DOHH2 (cell line): ENCODE data around the gene TCF25.
"Not testable (repeated sequence)": the region's sequence is repeated elsewhere in the genome, so short reads cannot be mapped to it uniquely, and the experiment has no call there.

ENCODE experiments used
- H3F3A ChIP-seq: fragments of 200-600 bp; sonication (generic), shearing (Covaris generic); 2 replicates; pipeline ENCODE4 v1.6.0; 2016; ENCODE audit warnings: antibody characterized with exemption, mild to moderate bottlenecking; ENCODE audit not compliant: control insufficient read depth, insufficient read depth
- H3K27ac ChIP-seq: fragments of 200-600 bp; sonication (generic); 2 replicates; pipeline ENCODE4 v1.5.1; 2014; ENCODE audit warnings: low read depth, mild to moderate bottlenecking, low read length, moderate library complexity
- H3K27me3 ChIP-seq: fragments of 200-600 bp; sonication (generic); 2 replicates; pipeline ENCODE4 v1.6.1; 2014; ENCODE audit warnings: mild to moderate bottlenecking, low read length, mixed read lengths; ENCODE audit not compliant: control insufficient read depth
- H3K36me3 ChIP-seq: fragments of 200-600 bp; sonication (generic); 2 replicates; pipeline ENCODE4 v1.6.1; 2014; ENCODE audit warnings: mild to moderate bottlenecking, low read length, moderate library complexity, mixed read lengths; ENCODE audit not compliant: control insufficient read depth
- H3K4me1 ChIP-seq: fragments of 200-600 bp; sonication (generic); 2 replicates; pipeline ENCODE4 v1.6.1; 2014; ENCODE audit warnings: mild to moderate bottlenecking, low read length, mixed read lengths; ENCODE audit not compliant: control insufficient read depth
- H3K4me2 ChIP-seq: fragments of 200-600 bp; sonication (generic); 2 replicates; pipeline ENCODE4 v1.6.0; 2014; ENCODE audit warnings: mild to moderate bottlenecking, low read length, moderate library complexity
- H3K4me3 ChIP-seq: fragments of 200-600 bp; sonication (generic); 2 replicates; pipeline ENCODE4 v1.5.1; 2014; ENCODE audit warnings: mild to moderate bottlenecking, low read length, mixed read lengths
- H3K79me2 ChIP-seq: fragments of 200-600 bp; sonication (generic); 2 replicates; pipeline ENCODE4 v1.6.1; 2014; ENCODE audit warnings: mild to moderate bottlenecking, low read length, mixed read lengths; ENCODE audit not compliant: control insufficient read depth
- H3K9me2 ChIP-seq: fragments of 200-600 bp; sonication (generic); replicated peaks from 2 replicates; pipeline ENCODE4 v1.6.1; 2014; ENCODE audit warnings: mild to moderate bottlenecking, low read length, mixed read lengths; ENCODE audit not compliant: control insufficient read depth
- H3K9me3 ChIP-seq: fragments of 200-600 bp; sonication (generic); 2 replicates; pipeline ENCODE4 v1.6.1; 2014; ENCODE audit warnings: antibody characterized with exemption, low read length, mixed read lengths; ENCODE audit not compliant: control insufficient read depth, insufficient read depth
- H4K20me1 ChIP-seq: fragments of 200-600 bp; sonication (generic); 2 replicates; pipeline ENCODE4 v1.6.0; 2014; ENCODE audit warnings: low read depth, mild to moderate bottlenecking, antibody characterized with exemption, low read length, moderate library complexity; ENCODE audit not compliant: control insufficient read depth, insufficient read depth
- CTCF ChIP-seq: fragments of 200-600 bp; sonication (generic); IDR thresholded peaks from one replicate; pipeline ENCODE4 v1.5.1; 2014; ENCODE audit warnings: antibody characterized with exemption, mild to moderate bottlenecking, low read depth, low read length; ENCODE audit not compliant: poor library complexity, severe bottlenecking
- EZH2phosphoT487 ChIP-seq: fragments of 200-600 bp; sonication (generic); IDR thresholded peaks from 2 replicates; pipeline ENCODE4 v1.6.1; 2017; ENCODE audit warnings: borderline replicate concordance, mild to moderate bottlenecking, antibody characterized with exemption, low read length, moderate library complexity, mixed read lengths

The TCF25 gene

GRCh38 chr16:89934611-89935553 lies 61.5 kb downstream of the TCF25 start:
- peaks cover 27% of the 10 kb centered on the region for H3K79me2 ChIP-seq
- H3K4me2 ChIP-seq: no peak overlapping the region
- peaks cover 21% of the 10 kb centered on the region for H3K4me1 ChIP-seq
- TF ChIP-seq CTCF: no peak
- H4K20me1 ChIP-seq: peaks cover 13% of the 10 kb centered on the region; the same call in 1 of the 2 replicates
- peaks cover 85% of the 10 kb centered on the region for H3K36me3 ChIP-seq
- no peaks in the 10 kb centered on the region for H3K9me3 ChIP-seq
- H3K27me3 ChIP-seq: no peaks in the 10 kb centered on the region
- H3K4me3 ChIP-seq: no peak overlapping the region
- H3F3A ChIP-seq: peaks cover 21% of the 10 kb centered on the region
- H3K27ac ChIP-seq: no peak overlapping the region
- H3K9me2 ChIP-seq: no peaks in the 10 kb centered on the region

GRCh38 chr16:89935620-89936019 lies 62.2 kb downstream of the TCF25 start:
- Histone ChIP-seq H3F3A (peaks cover 28% of the 10 kb centered on the region), H3K79me2 (peaks cover 21% of the 10 kb centered on the region), H4K20me1 (peaks cover 13% of the 10 kb centered on the region; the same call in 1 of the 2 replicates), H3K4me1 (peaks cover 28% of the 10 kb centered on the region), H3K36me3 (peaks cover 77% of the 10 kb centered on the region)
- H3K4me3 ChIP-seq, H3K9me3 ChIP-seq, H3K4me2 ChIP-seq, H3K9me2 ChIP-seq, H3K27me3 ChIP-seq, H3K27ac ChIP-seq: not testable (repeated sequence)

- H3K4me1 ChIP-seq: peaks cover 33% of the 10 kb centered on the region
- no peak overlapping the region for H3K4me3 ChIP-seq
- H3K79me2 ChIP-seq: peaks cover 19% of the 10 kb centered on the region
- H3K9me3 ChIP-seq: no peaks in the 10 kb centered on the region
- H3F3A ChIP-seq: peaks cover 32% of the 10 kb centered on the region
- H4K20me1 ChIP-seq: peaks cover 12% of the 10 kb centered on the region; the same call in 1 of the 2 replicates
- no peak overlapping the region for H3K27ac ChIP-seq
- H3K36me3 ChIP-seq: peaks cover 73% of the 10 kb centered on the region
- no peak for TF ChIP-seq EZH2phosphoT487
- H3K27me3 ChIP-seq: no peaks in the 10 kb centered on the region
- H3K4me2 ChIP-seq: no peak overlapping the region
- no peaks in the 10 kb centered on the region for H3K9me2 ChIP-seq
Measured at GRCh38 chr16:89936034-89936433, 62.6 kb downstream of the TCF25 start.

GRCh38 chr16:89936508-89936907 lies 63.1 kb downstream of the TCF25 start:
- Histone ChIP-seq H3K9me2 (no peaks in the 10 kb centered on the region), H3K27ac (no peak overlapping the region), H3K79me2 (peaks cover 14% of the 10 kb centered on the region), H3K9me3 (no peaks in the 10 kb centered on the region), H3K27me3 (no peaks in the 10 kb centered on the region), H3K36me3 (peaks cover 68% of the 10 kb centered on the region), H3F3A (peaks cover 37% of the 10 kb centered on the region), H3K4me3 (no peak overlapping the region), H3K4me2 (no peak overlapping the region), H3K4me1 (peaks cover 37% of the 10 kb centered on the region), H4K20me1 (peaks cover 8% of the 10 kb centered on the region; the same call in 1 of the 2 replicates)
- TF ChIP-seq EZH2phosphoT487: no peak
- TF ChIP-seq CTCF: no peak
